Stomach (tissue), 4 donors: ENCODE results near the gene KCNJ5.

Experiments used
- POLR2A ChIP-seq, 4 donors: fragments of 450-650 bp; IDR thresholded peaks; one replicate each; pipeline ENCODE4 v1.6.1; 2016; ENCODE audit warnings: antibody characterized with exemption in 4 of 4, control low read depth in 2 of 4, mild to moderate bottlenecking in 1 of 4, moderate library complexity in 1 of 4
- TF ChIP-seq, protein P1 (sequence below), 7 experiments: fragments of 450-650 bp in 4 of 7; fragments of 200-600 bp in 3 of 7; sonication (generic) in 3 of 7; IDR thresholded peaks; one replicate each; pipeline ENCODE4 v1.5.1; 2016 to 2019; ENCODE audit warnings: antibody characterized with exemption in 7 of 7, control low read depth in 2 of 7, mild to moderate bottlenecking in 1 of 7

DNA sequence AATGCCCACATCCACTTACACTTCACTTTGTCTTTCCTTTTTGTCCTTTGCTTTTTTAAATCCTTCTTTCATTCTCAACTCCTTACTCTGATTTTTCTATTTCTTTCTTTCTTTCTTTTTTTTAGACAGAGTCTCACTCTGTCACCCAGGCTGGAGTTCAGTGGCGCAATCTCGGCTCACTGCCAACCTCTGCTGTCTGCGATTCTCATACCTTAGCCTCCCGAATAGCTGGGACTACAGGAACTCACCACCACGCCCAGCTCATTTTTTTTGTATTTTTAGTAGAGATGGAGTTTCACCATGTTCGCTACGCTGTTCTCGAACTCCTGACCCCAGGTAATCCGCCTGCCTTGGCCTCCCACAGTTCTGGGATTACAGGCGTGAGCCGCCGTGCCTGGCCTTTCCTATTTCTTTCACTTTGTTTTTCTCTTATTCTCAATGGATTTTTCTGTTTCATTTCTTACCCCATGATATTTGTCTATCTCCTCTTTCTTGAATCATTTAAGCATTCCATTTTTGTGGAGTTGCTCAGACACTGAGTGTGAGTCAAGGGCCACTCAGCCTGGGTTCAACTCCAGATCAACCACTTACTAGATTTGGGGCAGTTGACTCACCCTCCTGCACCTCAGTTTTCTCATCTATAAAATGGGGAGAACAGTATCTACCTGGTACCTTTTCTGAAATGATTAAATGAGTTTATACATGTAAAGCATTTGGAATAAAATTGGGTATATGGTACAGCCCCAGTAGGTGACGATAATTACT is 7.6 kb downstream of the KCNJ5 start:
- TF ChIP-seq POLR2A (IDR thresholded peaks at IDR 0.05): no peak
- TF ChIP-seq, protein P1, sequence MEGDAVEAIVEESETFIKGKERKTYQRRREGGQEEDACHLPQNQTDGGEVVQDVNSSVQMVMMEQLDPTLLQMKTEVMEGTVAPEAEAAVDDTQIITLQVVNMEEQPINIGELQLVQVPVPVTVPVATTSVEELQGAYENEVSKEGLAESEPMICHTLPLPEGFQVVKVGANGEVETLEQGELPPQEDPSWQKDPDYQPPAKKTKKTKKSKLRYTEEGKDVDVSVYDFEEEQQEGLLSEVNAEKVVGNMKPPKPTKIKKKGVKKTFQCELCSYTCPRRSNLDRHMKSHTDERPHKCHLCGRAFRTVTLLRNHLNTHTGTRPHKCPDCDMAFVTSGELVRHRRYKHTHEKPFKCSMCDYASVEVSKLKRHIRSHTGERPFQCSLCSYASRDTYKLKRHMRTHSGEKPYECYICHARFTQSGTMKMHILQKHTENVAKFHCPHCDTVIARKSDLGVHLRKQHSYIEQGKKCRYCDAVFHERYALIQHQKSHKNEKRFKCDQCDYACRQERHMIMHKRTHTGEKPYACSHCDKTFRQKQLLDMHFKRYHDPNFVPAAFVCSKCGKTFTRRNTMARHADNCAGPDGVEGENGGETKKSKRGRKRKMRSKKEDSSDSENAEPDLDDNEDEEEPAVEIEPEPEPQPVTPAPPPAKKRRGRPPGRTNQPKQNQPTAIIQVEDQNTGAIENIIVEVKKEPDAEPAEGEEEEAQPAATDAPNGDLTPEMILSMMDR (IDR thresholded peaks at IDR 0.05): no peak
